OCI-LY7 (cell line): ENCODE results near the gene SPACA9. TPM values are rescaled to one million over a fixed set of nuclear protein-coding genes. Genes with fewer than 3 reads are reported as not detected.

ENCODE experiments used
- BruUV-seq: library from RNA; stranded (reverse); fragments of 400-500 nt; replicated peaks from 2 replicates; lab custom pipeline; 2021; lab: Mats Ljungman, UMichigan
- CTCF ChIA-PET: fragments of 300-600 bp; sonication (Branson Sonifier 250); formaldehyde crosslinking; loops from one replicate; lab custom pipeline; 2022; ENCODE audit warnings: antibody characterized with exemption; ENCODE audit not compliant: unreplicated experiment; lab: Charles Lee
- POLR2A ChIA-PET: fragments of 300-600 bp; sonication (Branson Sonifier 250); formaldehyde crosslinking; loops from one replicate; lab custom pipeline; 2022; ENCODE audit warnings: antibody characterized with exemption; lab: Charles Lee
- DNase-seq: peaks from one replicate; pipeline ENCODE4 v3.0.0-alpha.2; 2015; ENCODE audit warnings: low spot score
- H2AFZ ChIP-seq: fragments of 200-600 bp; sonication (generic), shearing (Covaris generic); 2 replicates; pipeline ENCODE4 v1.6.1; 2014; ENCODE audit warnings: mild to moderate bottlenecking, antibody characterized with exemption, low read length, moderate library complexity
- H3K27ac ChIP-seq: fragments of 200-600 bp; sonication (generic); 2 replicates; pipeline ENCODE4 v1.5.1; 2014; ENCODE audit warnings: mixed run types, low read depth, mild to moderate bottlenecking, moderate library complexity, low read length, inconsistent platforms; ENCODE audit not compliant: poor library complexity, severe bottlenecking
- H3K36me3 ChIP-seq: fragments of 200-600 bp; sonication (generic); 2 replicates; pipeline ENCODE4 v1.6.1; 2014; ENCODE audit warnings: mild to moderate bottlenecking, antibody characterized with exemption, low read length, moderate library complexity, mixed read lengths; ENCODE audit not compliant: insufficient read depth
- H3K4me1 ChIP-seq: fragments of 200-600 bp; sonication (generic); 2 replicates; pipeline ENCODE4 v1.5.1; 2014; ENCODE audit warnings: mild to moderate bottlenecking, low read length; ENCODE audit not compliant: insufficient read depth, poor library complexity, severe bottlenecking
- H3K4me2 ChIP-seq: fragments of 200-600 bp; sonication (generic); 2 replicates; pipeline ENCODE4 v1.6.1; 2014; ENCODE audit warnings: mild to moderate bottlenecking, low read length
- H3K4me3 ChIP-seq: fragments of 200-600 bp; sonication (generic); 2 replicates; pipeline ENCODE4 v1.5.1; 2014; ENCODE audit warnings: mild to moderate bottlenecking, low read depth, low read length; ENCODE audit not compliant: poor library complexity, severe bottlenecking
- H3K79me2 ChIP-seq: fragments of 200-600 bp; sonication (generic); 2 replicates; pipeline ENCODE4 v1.6.1; 2016; ENCODE audit warnings: low read depth, mild to moderate bottlenecking, low read length, moderate library complexity, mixed read lengths; ENCODE audit not compliant: insufficient read depth
- H3K9me2 ChIP-seq: fragments of 200-600 bp; sonication (generic); 2 replicates; pipeline ENCODE4 v1.6.1; 2016; ENCODE audit warnings: mild to moderate bottlenecking, low read length, mixed read lengths; ENCODE audit not compliant: insufficient read depth
- H3K9me3 ChIP-seq: fragments of 200-600 bp; sonication (generic); 2 replicates; pipeline ENCODE4 v1.6.1; 2014; ENCODE audit warnings: mild to moderate bottlenecking, mixed run types, low read length, mixed read lengths
- H4K20me1 ChIP-seq: fragments of 200-600 bp; sonication (generic); 2 replicates; pipeline ENCODE4 v1.6.1; 2014; ENCODE audit warnings: mild to moderate bottlenecking, antibody characterized with exemption, low read length, moderate library complexity, mixed read lengths; ENCODE audit not compliant: insufficient read depth
- EZH2phosphoT487 ChIP-seq: fragments of 200-600 bp; sonication (generic); IDR thresholded peaks from 2 replicates; pipeline ENCODE4 v1.6.1; 2018; ENCODE audit warnings: low read depth, borderline replicate concordance, mild to moderate bottlenecking, mixed run types, antibody characterized with exemption, low read length, moderate library complexity, mixed read lengths
- intact Hi-C: fragments of 100-400 bp; cut with micrococcal nuclease; formaldehyde crosslinking; loops from one replicate; pipeline ENCODE4 v1.10.0; 2022; ENCODE audit not compliant: unreplicated experiment
- total RNA-seq, 2 experiments: library from RNA; depleted of rRNA in 1 of 2; stranded (reverse); fragments of >200 nt in 1 of 2; shearing (Covaris generic) in 1 of 2; gene quantifications; 2 replicates each; pipeline ENCODE4 v1.2.3, GENCODE V29; 2014 to 2022
- TF ChIP-seq, protein P1 (sequence below): fragments of 200-600 bp; sonication (generic); conservative IDR thresholded peaks from 2 replicates; pipeline ENCODE4 v1.5.1; 2014; ENCODE audit warnings: mild to moderate bottlenecking, antibody characterized with exemption, low read length, moderate library complexity, mixed read lengths

The SPACA9 gene
- total RNA-seq, 2 experiments from 2014 or later = 1.1 to 5.7 TPM

DNA sequence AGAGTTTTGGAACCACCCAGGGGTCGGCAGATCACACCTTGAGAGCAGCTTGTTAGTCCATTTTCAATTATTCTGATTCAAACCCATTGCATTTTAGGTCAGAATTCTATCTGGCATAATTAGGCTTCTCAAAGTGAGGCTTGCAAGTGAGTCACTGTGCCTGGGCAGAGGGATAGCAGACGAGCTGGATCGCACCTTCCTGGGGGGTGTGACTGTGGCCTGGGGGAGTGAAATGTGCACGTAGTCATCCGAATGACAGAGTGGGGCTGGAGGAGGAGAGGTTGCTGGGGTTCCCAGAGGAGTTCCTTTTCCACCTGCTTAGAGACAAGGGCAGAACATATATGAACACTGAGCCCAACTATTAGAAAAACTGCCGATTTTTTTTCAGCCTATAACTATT lies 31.7 kb downstream of the SPACA9 start:
- no TSS peak for BruUV-seq
- intact Hi-C loops = no loop called here
- no peak for DNase-seq
- Histone ChIP-seq H3K9me3 (no peaks in the 10 kb centered on the region), H3K27ac (no peak overlapping the region), H4K20me1 (no peaks in the 10 kb centered on the region), H3K4me3 (no peak overlapping the region), H3K36me3 (peaks cover 58% of the 10 kb centered on the region), H3K4me1 (no peaks in the 10 kb centered on the region), H3K9me2 (no peaks in the 10 kb centered on the region), H3K4me2 (no peak overlapping the region), H3K79me2 (no peaks in the 10 kb centered on the region), H2AFZ (no peak overlapping the region)
- ChIA-PET CTCF (no interaction called here), POLR2A (interaction anchor here (0.7 kb wide), 1 partner anchor 20 kb away, joined by 3 read pairs; no protein-coding TSS in a partner anchor)
- no peak for TF ChIP-seq EZH2phosphoT487
- TF ChIP-seq, protein P1, sequence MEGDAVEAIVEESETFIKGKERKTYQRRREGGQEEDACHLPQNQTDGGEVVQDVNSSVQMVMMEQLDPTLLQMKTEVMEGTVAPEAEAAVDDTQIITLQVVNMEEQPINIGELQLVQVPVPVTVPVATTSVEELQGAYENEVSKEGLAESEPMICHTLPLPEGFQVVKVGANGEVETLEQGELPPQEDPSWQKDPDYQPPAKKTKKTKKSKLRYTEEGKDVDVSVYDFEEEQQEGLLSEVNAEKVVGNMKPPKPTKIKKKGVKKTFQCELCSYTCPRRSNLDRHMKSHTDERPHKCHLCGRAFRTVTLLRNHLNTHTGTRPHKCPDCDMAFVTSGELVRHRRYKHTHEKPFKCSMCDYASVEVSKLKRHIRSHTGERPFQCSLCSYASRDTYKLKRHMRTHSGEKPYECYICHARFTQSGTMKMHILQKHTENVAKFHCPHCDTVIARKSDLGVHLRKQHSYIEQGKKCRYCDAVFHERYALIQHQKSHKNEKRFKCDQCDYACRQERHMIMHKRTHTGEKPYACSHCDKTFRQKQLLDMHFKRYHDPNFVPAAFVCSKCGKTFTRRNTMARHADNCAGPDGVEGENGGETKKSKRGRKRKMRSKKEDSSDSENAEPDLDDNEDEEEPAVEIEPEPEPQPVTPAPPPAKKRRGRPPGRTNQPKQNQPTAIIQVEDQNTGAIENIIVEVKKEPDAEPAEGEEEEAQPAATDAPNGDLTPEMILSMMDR = no peak

DNA sequence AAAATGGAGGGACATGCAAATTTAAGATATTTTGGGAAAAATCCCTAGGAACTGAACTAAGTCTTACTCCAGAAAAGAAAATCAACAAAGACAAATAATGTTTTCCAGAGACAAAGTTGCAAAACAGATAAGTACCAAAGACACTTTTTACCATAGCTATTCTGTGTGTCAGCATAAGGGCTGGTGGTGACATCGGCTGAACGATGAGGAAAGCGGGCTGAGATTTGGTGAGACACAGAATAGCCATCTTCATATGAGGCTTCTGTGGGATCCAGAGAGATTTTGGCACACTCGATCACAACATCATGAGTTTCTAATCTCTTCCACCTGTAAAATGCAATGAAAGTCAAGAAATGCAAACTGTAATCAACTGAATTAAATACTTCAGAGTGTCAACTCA lies 33.4 kb downstream of the SPACA9 start:
- BruUV-seq = no TSS peak
- no peaks in the 10 kb centered on the region for H3K79me2 ChIP-seq
- no peaks in the 10 kb centered on the region for H3K4me1 ChIP-seq
- H4K20me1 ChIP-seq = no peaks in the 10 kb centered on the region
- CTCF ChIA-PET = no interaction called here
- no peak for DNase-seq
- no peak overlapping the region for H3K4me2 ChIP-seq
- H3K9me2 ChIP-seq = no peaks in the 10 kb centered on the region
- TF ChIP-seq EZH2phosphoT487 = no peak
- TF ChIP-seq, protein P1 = no peak
- H3K9me3 ChIP-seq = no peaks in the 10 kb centered on the region
- no peak overlapping the region for H3K4me3 ChIP-seq
- no peak overlapping the region for H2AFZ ChIP-seq
- intact Hi-C loops = no loop called here
- POLR2A ChIA-PET = interaction anchor here (0.6 kb wide), 1 partner anchor 945 kb away, joined by 3 read pairs; no protein-coding TSS in a partner anchor
- H3K36me3 ChIP-seq = peaks cover 63% of the 10 kb centered on the region
- H3K27ac ChIP-seq = no peak overlapping the region

DNA sequence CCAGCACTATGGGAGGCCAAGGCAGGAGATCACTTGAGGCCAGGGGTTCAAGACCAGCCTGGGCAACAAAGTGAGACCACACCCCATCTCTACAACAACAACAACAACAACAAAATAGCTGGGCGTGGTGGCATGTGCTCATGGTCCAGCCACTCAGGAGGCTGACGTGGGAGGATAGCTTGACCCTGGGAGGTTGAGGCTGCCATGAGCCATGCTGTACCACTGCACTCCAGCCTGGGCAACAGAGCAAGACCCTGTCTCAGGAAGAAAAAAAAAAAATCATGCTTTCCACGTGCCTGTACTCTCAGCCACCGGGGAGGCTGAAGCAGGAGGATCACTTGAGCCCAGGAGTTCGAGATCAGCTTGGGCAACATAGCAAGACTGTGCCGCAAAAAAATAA lies 36.2 kb downstream of the SPACA9 start:
- TF ChIP-seq, protein P1 = no peak
- TF ChIP-seq EZH2phosphoT487 = no peak
- no peaks in the 10 kb centered on the region for H3K79me2 ChIP-seq
- intact Hi-C loops = no loop called here
- H3K4me1 ChIP-seq = no peaks in the 10 kb centered on the region
- no peak overlapping the region for H2AFZ ChIP-seq
- H3K27ac ChIP-seq = no peak overlapping the region
- H3K36me3 ChIP-seq = peaks cover 68% of the 10 kb centered on the region
- no peak overlapping the region for H3K4me2 ChIP-seq
- ChIA-PET POLR2A (interaction anchor here (0.6 to 0.7 kb wide), 2 partner anchors 32 to 229 kb away, joined by 3 read pairs; no protein-coding TSS in a partner anchor), CTCF (no interaction called here)
- no peak for DNase-seq
- H4K20me1 ChIP-seq = no peaks in the 10 kb centered on the region
- H3K4me3 ChIP-seq = no peak overlapping the region
- H3K9me3 ChIP-seq = no peaks in the 10 kb centered on the region
- no TSS peak for BruUV-seq
- H3K9me2 ChIP-seq = no peaks in the 10 kb centered on the region
